GM10266 (cell line): ENCODE results near the gene ATIC.

Experiments
- DNase-seq: peaks from one replicate; pipeline ENCODE4 v3.0.0; 2012; ENCODE audit errors: extremely low spot score
- TF ChIP-seq, protein P1 (sequence below): IDR thresholded peaks from 2 replicates; pipeline ENCODE4 v1.5.1; 2012; ENCODE audit warnings: mild to moderate bottlenecking, low read depth; ENCODE audit not compliant: control insufficient read depth, insufficient read depth; ENCODE audit errors: missing control alignments

ATIC gene

DNA sequence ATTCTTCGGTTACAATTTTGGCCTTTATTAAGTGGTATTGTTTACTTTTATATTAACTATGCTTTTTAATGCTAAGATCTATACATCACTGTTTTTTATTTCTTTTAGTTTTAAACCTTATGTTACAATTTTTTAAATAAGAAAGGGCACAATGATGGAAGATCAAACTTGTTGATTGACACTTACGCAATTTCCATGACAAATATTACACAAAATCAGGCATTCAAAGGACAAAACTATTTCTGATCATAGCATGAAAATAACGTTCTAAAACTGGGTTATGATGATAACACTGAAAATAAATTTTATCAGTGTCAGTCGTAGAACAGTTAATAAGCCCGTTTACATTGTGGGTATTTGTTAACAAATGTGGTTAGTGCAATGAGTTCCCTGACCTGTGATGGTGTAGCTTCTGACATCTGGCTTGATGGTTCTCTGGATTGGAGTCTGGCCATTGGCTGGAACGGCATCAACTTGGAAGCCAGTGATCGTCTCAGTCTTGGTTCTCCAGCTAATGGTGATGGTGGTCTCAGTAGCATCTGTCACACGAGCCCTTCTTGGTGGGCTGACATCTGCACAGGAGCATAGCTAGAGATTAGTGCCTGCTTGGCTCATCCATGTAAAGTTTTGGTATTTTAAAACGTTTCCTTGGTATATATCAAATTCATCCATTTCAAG lies 64.4 kb downstream of the ATIC start:
- TF ChIP-seq, protein P1, sequence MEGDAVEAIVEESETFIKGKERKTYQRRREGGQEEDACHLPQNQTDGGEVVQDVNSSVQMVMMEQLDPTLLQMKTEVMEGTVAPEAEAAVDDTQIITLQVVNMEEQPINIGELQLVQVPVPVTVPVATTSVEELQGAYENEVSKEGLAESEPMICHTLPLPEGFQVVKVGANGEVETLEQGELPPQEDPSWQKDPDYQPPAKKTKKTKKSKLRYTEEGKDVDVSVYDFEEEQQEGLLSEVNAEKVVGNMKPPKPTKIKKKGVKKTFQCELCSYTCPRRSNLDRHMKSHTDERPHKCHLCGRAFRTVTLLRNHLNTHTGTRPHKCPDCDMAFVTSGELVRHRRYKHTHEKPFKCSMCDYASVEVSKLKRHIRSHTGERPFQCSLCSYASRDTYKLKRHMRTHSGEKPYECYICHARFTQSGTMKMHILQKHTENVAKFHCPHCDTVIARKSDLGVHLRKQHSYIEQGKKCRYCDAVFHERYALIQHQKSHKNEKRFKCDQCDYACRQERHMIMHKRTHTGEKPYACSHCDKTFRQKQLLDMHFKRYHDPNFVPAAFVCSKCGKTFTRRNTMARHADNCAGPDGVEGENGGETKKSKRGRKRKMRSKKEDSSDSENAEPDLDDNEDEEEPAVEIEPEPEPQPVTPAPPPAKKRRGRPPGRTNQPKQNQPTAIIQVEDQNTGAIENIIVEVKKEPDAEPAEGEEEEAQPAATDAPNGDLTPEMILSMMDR = no peak
- no peak for DNase-seq

DNA sequence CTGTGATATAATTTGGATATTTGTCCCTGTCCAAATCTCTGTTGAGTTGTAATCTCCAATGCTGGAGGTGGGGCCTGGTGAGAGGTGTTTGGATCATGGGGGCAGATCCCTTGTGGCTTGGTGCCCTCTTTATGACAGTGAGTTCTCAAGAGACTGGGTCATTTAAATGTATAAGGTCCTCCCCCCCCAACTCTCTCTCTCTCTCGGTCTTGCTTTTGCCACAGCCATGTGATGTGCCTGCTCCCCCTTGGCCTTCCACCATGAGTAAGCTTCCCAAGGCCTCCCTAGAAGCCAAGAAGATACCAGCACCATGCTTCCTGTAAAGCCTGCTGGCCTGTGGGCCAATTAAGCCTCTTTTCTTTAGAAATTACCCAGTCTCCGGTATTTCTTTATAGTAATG lies 65.4 kb downstream of the ATIC start:
- no peak for DNase-seq
- TF ChIP-seq, protein P1 = no peak

DNA sequence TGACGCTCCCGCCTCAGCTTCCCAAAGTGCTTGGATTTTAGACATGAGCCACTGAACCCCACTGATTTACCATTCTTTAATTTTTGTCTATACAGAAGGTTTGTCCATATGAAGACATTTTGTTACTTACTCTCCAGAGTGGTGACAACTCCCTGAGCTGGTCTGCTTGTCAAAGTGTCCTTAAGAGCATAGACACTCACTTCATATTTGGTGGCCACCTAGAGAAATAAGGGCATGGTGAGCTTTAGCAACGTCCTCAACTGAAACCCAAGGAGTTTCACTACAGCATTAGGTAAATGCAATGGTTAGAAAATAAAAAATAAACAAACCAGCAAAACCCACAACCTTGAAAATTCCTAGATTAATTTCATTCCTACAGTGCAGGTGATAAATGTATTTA lies 66.2 kb downstream of the ATIC start:
- no peak for DNase-seq

DNA sequence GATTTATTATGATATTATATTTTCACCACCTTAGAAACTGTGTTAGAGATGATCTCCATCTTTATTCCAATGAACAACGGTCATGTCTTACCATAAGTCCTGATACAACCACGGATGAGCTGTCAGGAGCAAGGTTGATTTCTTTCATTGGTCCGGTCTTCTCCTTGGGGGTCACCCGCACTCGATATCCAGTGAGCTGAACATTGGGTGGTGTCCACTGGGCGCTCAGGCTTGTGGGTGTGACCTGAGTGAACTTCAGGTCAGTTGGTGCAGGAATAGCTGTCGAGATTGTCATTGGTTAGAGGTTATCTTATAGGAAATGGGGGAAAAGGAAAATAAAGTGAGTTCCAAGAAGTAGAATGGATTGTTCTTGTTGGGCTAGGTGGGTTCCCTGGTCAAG lies 67.2 kb downstream of the ATIC start:
- no peak for DNase-seq

More for the DNA sequence above, 66.2 kb downstream of the ATIC start:
- TF ChIP-seq, protein P1 = no peak

DNA sequence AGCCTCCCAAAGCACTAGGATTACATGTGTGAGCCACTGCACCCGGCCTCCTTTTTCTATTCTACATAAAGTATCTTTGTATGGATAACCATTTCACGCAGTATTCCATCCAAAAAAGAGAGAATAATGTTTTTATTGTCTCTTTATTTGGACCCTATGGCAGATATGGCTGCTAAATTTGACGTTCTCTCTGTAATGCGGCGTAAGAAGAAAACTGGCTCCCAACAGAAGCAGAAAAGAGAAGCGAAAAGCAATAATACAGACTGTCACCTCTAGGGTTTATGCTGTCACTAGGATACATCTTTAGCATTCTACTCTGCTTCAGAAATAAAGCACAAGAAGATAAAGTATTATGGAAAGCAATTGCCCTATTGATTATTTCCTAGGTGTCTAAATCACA lies 68.1 kb downstream of the ATIC start:
- DNase-seq = no peak
- TF ChIP-seq, protein P1 = no peak

More for the DNA sequence above, 67.2 kb downstream of the ATIC start:
- TF ChIP-seq, protein P1 = no peak

DNA sequence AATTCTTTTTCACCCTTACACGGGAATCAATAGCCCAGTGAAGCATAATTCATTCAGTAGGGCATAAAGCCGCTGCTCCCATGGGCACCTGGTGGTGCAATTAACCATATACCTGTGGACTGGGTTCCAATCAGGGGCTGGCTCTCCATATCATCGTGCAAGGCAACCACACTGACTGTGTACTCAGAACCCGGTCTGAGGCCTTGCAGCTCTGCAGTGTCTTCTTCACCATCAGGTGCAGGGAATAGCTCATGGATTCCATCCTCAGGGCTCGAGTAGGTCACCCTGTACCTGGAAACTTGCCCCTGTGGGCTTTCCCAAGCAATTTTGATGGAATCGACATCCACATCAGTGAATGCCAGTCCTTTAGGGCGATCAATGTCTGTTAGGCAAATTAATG lies 68.8 kb downstream of the ATIC start:
- DNase-seq = no peak
- TF ChIP-seq, protein P1 = no peak

DNA sequence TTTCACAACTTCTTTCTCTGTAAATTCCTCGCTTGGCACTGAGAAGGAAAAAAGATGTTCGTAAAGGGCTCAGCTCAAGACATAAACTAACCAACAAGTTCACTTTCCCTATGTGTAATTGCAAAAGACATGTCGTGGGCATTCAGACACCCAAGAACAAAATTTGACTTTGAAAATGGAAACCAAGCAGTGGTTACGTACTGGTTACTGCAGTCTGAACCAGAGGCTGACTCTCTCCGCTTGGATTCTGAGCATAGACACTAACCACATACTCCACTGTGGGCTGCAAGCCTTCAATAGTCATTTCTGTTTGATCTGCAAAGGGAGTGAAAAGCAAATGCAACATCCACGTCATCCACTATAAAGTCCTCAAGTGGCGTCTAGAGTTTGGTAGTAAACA lies 70.2 kb downstream of the ATIC start:
- TF ChIP-seq, protein P1 = no peak
- no peak for DNase-seq
